Liver (tissue), 9 donors: ENCODE data around the gene CELF1. TPM values are rescaled to one million over a fixed set of nuclear protein-coding genes. Genes with fewer than 3 reads are reported as not detected.

Experiments used
- DNase-seq: peaks from one replicate; pipeline ENCODE4 v3.0.0-alpha.2; 2017; ENCODE audit warnings: low spot score
- H3K27ac ChIP-seq, 2 donors: one replicate each; pipeline ENCODE4 v1.7.0; 2013; ENCODE audit warnings: inconsistent platforms in 2 of 2, low read length in 2 of 2, control low read depth in 1 of 2, low read depth in 1 of 2, mild to moderate bottlenecking in 1 of 2
- H3K27me3 ChIP-seq, 4 donors: one replicate each; pipeline versions ENCODE4 v1.6.1 to v1.7.0; 2013; ENCODE audit warnings: low read length in 3 of 4, inconsistent platforms in 1 of 4, mild to moderate bottlenecking in 1 of 4, moderate library complexity in 1 of 4; ENCODE audit not compliant: control insufficient read depth in 4 of 4, insufficient read depth in 4 of 4
- H3K36me3 ChIP-seq, 4 donors: one replicate each; pipeline versions ENCODE4 v1.6.1 to v1.7.0; 2013; ENCODE audit warnings: low read length in 3 of 4, mild to moderate bottlenecking in 3 of 4, low read depth in 1 of 4, moderate library complexity in 1 of 4; ENCODE audit not compliant: control insufficient read depth in 4 of 4, insufficient read depth in 3 of 4
- H3K4me1 ChIP-seq, 4 donors: one replicate each; pipeline versions ENCODE4 v1.6.1 to v1.7.0; 2013; ENCODE audit warnings: low read length in 3 of 4, mild to moderate bottlenecking in 3 of 4, moderate library complexity in 1 of 4; ENCODE audit not compliant: control insufficient read depth in 4 of 4, insufficient read depth in 4 of 4
- H3K4me3 ChIP-seq, 3 donors: one replicate each; pipeline versions ENCODE4 v1.6.1 to v1.7.0; 2013; ENCODE audit warnings: low read length in 3 of 3, control low read depth in 1 of 3, low read depth in 1 of 3, mild to moderate bottlenecking in 1 of 3
- H3K9ac ChIP-seq, 2 donors: one replicate each; pipeline ENCODE4 v1.7.0; 2013; ENCODE audit warnings: low read length in 2 of 2, mild to moderate bottlenecking in 2 of 2, moderate library complexity in 2 of 2, control low read depth in 1 of 2, low read depth in 1 of 2
- H3K9me3 ChIP-seq, 4 donors: one replicate each; pipeline versions ENCODE4 v1.6.1 to v1.7.0; 2013; ENCODE audit warnings: low read length in 3 of 4; ENCODE audit not compliant: control insufficient read depth in 4 of 4
- EGR1 ChIP-seq, 2 donors: IDR thresholded peaks; 2 replicates each; pipeline ENCODE4 v1.6.1; 2016 to 2018; ENCODE audit warnings: antibody characterized with exemption in 2 of 2, low read depth in 2 of 2
- FOXA1 ChIP-seq: IDR thresholded peaks from 2 replicates; pipeline ENCODE4 v1.6.1; 2016; ENCODE audit warnings: antibody characterized with exemption
- FOXA2 ChIP-seq: IDR thresholded peaks from 2 replicates; pipeline ENCODE4 v1.6.1; 2016; ENCODE audit warnings: antibody characterized with exemption
- GABPA ChIP-seq, 2 donors: IDR thresholded peaks in 1 of 2; conservative IDR thresholded peaks in 1 of 2; 2 replicates each; pipeline ENCODE4 v1.6.1; 2016; ENCODE audit warnings: antibody characterized with exemption in 2 of 2, mild to moderate bottlenecking in 1 of 2, moderate library complexity in 1 of 2
- HNF4A ChIP-seq, 2 donors: conservative IDR thresholded peaks; 2 replicates each; pipeline ENCODE4 v1.6.1; 2016; ENCODE audit warnings: antibody characterized with exemption in 2 of 2, mild to moderate bottlenecking in 2 of 2
- JUND ChIP-seq, 2 donors: IDR thresholded peaks; 2 replicates each; pipeline ENCODE4 v1.6.1; 2016; ENCODE audit warnings: antibody characterized with exemption in 2 of 2
- NR2F2 ChIP-seq: IDR thresholded peaks from 2 replicates; pipeline ENCODE4 v1.6.1; 2016; ENCODE audit warnings: antibody characterized with exemption
- RAD21 ChIP-seq, 2 donors: IDR thresholded peaks; 2 replicates each; pipeline ENCODE4 v1.6.1; 2016; ENCODE audit warnings: antibody characterized with exemption in 2 of 2, mild to moderate bottlenecking in 2 of 2
- RXRA ChIP-seq, 2 donors: IDR thresholded peaks; 2 replicates each; pipeline ENCODE4 v1.6.1; 2017 to 2018; ENCODE audit warnings: antibody characterized with exemption in 2 of 2, mild to moderate bottlenecking in 1 of 2
- SP1 ChIP-seq: IDR thresholded peaks from 2 replicates; pipeline ENCODE4 v1.6.1; 2018; ENCODE audit warnings: antibody characterized with exemption, mild to moderate bottlenecking
- TAF1 ChIP-seq: conservative IDR thresholded peaks from 2 replicates; pipeline ENCODE4 v1.6.1; 2016; ENCODE audit warnings: antibody characterized with exemption, mild to moderate bottlenecking
- YY1 ChIP-seq: IDR thresholded peaks from 2 replicates; pipeline ENCODE4 v1.6.1; 2016; ENCODE audit warnings: antibody characterized with exemption, mild to moderate bottlenecking
- WGBS: extraction: QIAGEN DNeasy Blood & Tissue Kit; methylation state at CpG from one replicate; pipeline ENCODE4 v1.1.7; 2013; 5-methylcytosine and 5-hydroxymethylcytosine counted together
- polyA plus RNA-seq, 2 donors: library from polyadenylated mRNA; stranded (reverse) in 1 of 2; unstranded in 1 of 2; fragments of 200-250 nt in 1 of 2; fragments of >200 nt in 1 of 2; fragmentation: Nextera tagmentation in 1 of 2; extraction: Ambion mirVana in 1 of 2; gene quantifications; one replicate each; pipeline versions ENCODE4 v1.2.1 to v1.2.3, GENCODE V29; 2013 to 2015
- total RNA-seq, 2 donors: library from RNA; depleted of rRNA; stranded (reverse); fragments of >200 nt; gene quantifications; one replicate each; pipeline ENCODE4 v1.2.3, GENCODE V29; 2014
- TF ChIP-seq, protein P1 (sequence below): IDR thresholded peaks from 2 replicates; pipeline ENCODE4 v1.6.1; 2016; ENCODE audit warnings: antibody characterized with exemption
- TF ChIP-seq, protein P2 (sequence below): fragments of 150-350 bp; IDR thresholded peaks from 2 replicates; pipeline ENCODE4 v1.5.1; 2017; ENCODE audit warnings: improper control_type of control experiment, low read depth, low read length; ENCODE audit not compliant: missing input control
- TF ChIP-seq, protein P3 (sequence below): IDR thresholded peaks from 2 replicates; pipeline ENCODE4 v1.6.1; 2016; ENCODE audit warnings: antibody characterized with exemption
- TF ChIP-seq, protein P4 (sequence below): IDR thresholded peaks from 2 replicates; pipeline ENCODE4 v1.6.1; 2016; ENCODE audit warnings: antibody characterized with exemption, mild to moderate bottlenecking
- donor health status: healthy.
- donor health status: healthy.
- donor health status: healthy.
- donor health status: healthy.
- donor health status: healthy.

The CELF1 gene
- total and polyA plus RNA-seq, 4 donors, result 23.5 to 139 (median 60.3) TPM

DNA sequence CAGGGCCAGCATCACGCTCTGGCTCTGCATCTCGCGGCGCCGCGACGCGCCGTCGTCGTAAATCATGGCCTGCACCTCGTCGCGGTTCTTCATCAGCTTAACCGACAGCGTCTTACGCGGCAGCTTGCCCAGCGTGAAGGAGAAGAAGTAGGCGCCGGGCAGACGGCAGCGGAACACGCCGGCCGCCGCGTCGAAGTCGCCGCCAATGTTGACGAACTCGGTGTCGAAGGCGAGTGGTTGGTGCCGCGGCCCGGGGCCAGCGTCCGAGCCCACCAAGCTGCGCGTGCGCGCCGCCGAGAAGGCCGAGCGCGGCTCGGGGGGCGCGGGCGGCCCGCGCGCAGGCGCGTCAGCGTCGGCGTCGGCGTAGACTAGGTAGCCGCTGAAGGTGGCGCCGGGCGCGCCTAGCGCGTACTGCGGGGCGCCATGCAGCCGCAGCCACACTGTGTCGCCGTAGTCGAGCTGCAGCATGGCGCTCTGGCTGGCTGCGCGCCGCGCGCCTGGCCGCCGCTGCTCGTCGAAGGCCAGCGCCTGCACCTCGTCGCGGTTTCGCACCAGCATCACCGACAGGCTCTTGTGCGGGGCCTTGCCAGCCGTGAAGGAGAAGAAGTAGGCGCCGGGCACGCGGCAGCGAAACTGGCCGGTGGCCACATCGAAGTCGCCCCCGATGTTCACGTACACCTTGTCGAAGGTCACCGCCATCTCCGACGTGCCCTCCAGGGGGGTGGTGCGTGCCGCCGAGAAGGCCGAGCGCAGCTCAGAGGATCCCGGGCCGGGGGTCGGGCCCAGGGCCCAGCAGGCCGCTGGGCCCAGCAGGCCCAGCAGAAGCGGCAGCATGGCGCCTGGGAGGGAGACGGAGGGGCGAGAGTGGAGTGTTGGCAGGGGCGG is 37.3 kb upstream of the CELF1 start:
- Histone ChIP-seq H3K9ac (no peak overlapping the region), H3K27me3 (peaks cover 0 to 7% (median 2%) of the 10 kb centered on the region in 4 donors), H3K9me3 (peaks cover 0 to 7% (median 1%) of the 10 kb centered on the region in 4 donors), H3K4me1 (peaks cover 0 to 6% (median 2%) of the 10 kb centered on the region in 4 donors), H3K27ac (no peak overlapping the region), H3K4me3 (peak overlapping the region in 1 of 3 donors; percentile 1), H3K36me3 (peaks cover 0 to 1% (median under 1%) of the 10 kb centered on the region in 4 donors)
- TF ChIP-seq EGR1 (IDR thresholded peaks at IDR 0.05; ENCODE audit: low read depth in 2 of 2) (no peak), TAF1 (no peak), YY1 (no peak), SP1 (no peak), GABPA (IDR thresholded peaks at IDR 0.05 in 1 of 2, conservative IDR thresholded peaks at IDR 0.05 in 1 of 2) (no peak), FOXA2 (no peak), RXRA (IDR thresholded peaks at IDR 0.05) (no peak), RAD21 (IDR thresholded peaks at IDR 0.05) (no peak), NR2F2 (no peak), FOXA1 (no peak), HNF4A (conservative IDR thresholded peaks at IDR 0.05) (no peak), JUND (IDR thresholded peaks at IDR 0.05) (no peak)
- TF ChIP-seq, protein P1, sequence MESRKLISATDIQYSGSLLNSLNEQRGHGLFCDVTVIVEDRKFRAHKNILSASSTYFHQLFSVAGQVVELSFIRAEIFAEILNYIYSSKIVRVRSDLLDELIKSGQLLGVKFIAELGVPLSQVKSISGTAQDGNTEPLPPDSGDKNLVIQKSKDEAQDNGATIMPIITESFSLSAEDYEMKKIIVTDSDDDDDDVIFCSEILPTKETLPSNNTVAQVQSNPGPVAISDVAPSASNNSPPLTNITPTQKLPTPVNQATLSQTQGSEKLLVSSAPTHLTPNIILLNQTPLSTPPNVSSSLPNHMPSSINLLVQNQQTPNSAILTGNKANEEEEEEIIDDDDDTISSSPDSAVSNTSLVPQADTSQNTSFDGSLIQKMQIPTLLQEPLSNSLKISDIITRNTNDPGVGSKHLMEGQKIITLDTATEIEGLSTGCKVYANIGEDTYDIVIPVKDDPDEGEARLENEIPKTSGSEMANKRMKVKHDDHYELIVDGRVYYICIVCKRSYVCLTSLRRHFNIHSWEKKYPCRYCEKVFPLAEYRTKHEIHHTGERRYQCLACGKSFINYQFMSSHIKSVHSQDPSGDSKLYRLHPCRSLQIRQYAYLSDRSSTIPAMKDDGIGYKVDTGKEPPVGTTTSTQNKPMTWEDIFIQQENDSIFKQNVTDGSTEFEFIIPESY, result no peak
- TF ChIP-seq, protein P2, sequence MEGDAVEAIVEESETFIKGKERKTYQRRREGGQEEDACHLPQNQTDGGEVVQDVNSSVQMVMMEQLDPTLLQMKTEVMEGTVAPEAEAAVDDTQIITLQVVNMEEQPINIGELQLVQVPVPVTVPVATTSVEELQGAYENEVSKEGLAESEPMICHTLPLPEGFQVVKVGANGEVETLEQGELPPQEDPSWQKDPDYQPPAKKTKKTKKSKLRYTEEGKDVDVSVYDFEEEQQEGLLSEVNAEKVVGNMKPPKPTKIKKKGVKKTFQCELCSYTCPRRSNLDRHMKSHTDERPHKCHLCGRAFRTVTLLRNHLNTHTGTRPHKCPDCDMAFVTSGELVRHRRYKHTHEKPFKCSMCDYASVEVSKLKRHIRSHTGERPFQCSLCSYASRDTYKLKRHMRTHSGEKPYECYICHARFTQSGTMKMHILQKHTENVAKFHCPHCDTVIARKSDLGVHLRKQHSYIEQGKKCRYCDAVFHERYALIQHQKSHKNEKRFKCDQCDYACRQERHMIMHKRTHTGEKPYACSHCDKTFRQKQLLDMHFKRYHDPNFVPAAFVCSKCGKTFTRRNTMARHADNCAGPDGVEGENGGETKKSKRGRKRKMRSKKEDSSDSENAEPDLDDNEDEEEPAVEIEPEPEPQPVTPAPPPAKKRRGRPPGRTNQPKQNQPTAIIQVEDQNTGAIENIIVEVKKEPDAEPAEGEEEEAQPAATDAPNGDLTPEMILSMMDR, result no peak
- TF ChIP-seq, protein P3, sequence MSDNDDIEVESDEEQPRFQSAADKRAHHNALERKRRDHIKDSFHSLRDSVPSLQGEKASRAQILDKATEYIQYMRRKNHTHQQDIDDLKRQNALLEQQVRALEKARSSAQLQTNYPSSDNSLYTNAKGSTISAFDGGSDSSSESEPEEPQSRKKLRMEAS, result no peak
- TF ChIP-seq, protein P4, sequence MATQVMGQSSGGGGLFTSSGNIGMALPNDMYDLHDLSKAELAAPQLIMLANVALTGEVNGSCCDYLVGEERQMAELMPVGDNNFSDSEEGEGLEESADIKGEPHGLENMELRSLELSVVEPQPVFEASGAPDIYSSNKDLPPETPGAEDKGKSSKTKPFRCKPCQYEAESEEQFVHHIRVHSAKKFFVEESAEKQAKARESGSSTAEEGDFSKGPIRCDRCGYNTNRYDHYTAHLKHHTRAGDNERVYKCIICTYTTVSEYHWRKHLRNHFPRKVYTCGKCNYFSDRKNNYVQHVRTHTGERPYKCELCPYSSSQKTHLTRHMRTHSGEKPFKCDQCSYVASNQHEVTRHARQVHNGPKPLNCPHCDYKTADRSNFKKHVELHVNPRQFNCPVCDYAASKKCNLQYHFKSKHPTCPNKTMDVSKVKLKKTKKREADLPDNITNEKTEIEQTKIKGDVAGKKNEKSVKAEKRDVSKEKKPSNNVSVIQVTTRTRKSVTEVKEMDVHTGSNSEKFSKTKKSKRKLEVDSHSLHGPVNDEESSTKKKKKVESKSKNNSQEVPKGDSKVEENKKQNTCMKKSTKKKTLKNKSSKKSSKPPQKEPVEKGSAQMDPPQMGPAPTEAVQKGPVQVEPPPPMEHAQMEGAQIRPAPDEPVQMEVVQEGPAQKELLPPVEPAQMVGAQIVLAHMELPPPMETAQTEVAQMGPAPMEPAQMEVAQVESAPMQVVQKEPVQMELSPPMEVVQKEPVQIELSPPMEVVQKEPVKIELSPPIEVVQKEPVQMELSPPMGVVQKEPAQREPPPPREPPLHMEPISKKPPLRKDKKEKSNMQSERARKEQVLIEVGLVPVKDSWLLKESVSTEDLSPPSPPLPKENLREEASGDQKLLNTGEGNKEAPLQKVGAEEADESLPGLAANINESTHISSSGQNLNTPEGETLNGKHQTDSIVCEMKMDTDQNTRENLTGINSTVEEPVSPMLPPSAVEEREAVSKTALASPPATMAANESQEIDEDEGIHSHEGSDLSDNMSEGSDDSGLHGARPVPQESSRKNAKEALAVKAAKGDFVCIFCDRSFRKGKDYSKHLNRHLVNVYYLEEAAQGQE, result no peak
- no peak for DNase-seq
- 45% methylated on average over 122 of the region's 122 CpGs for WGBS
